Parathyroid adenoma (tissue), 2 donors: ENCODE measurements around the gene RAMACL.
A peak's percentile ranks its signal among the peaks of the same experiment; 100 is the strongest.

ENCODE experiments used
- H2AFZ ChIP-seq: fragments of 300-600 bp; sonication (generic); one replicate; pipeline ENCODE4 v1.7.0; 2017; ENCODE audit warnings: antibody characterized with exemption, mild to moderate bottlenecking
- H3K27ac ChIP-seq: fragments of 300-600 bp; sonication (generic); one replicate; pipeline ENCODE4 v1.7.0; 2017
- H3K27me3 ChIP-seq: fragments of 300-600 bp; sonication (generic); one replicate; pipeline ENCODE4 v1.7.0; 2017; ENCODE audit warnings: low read length; ENCODE audit not compliant: control insufficient read depth, insufficient read depth
- H3K36me3 ChIP-seq: fragments of 300-600 bp; sonication (generic); one replicate; pipeline ENCODE4 v1.7.0; 2017; ENCODE audit warnings: low read length; ENCODE audit not compliant: control insufficient read depth, insufficient read depth
- H3K4me1 ChIP-seq: fragments of 300-600 bp; sonication (generic); one replicate; pipeline ENCODE4 v1.7.0; 2017; ENCODE audit warnings: control low read depth
- H3K4me2 ChIP-seq: fragments of 300-600 bp; sonication (generic); one replicate; pipeline ENCODE4 v1.7.0; 2017; ENCODE audit warnings: low read length
- H3K4me3 ChIP-seq: fragments of 300-600 bp; sonication (generic); one replicate; pipeline ENCODE4 v1.7.0; 2017; ENCODE audit warnings: low read depth, low read length
- H3K79me2 ChIP-seq: fragments of 300-600 bp; sonication (generic); one replicate; pipeline ENCODE4 v1.7.0; 2017; ENCODE audit warnings: control low read depth
- H3K9ac ChIP-seq: fragments of 300-600 bp; sonication (generic); one replicate; pipeline ENCODE4 v1.7.0; 2017; ENCODE audit warnings: mild to moderate bottlenecking
- H3K9me3 ChIP-seq: fragments of 300-600 bp; sonication (generic); one replicate; pipeline ENCODE4 v1.7.0; 2017; ENCODE audit warnings: low read length; ENCODE audit not compliant: control insufficient read depth
- TF ChIP-seq, protein P1 (sequence below): fragments of 300-600 bp; sonication (generic); IDR thresholded peaks from one replicate; pipeline ENCODE4 v1.7.0; 2017; ENCODE audit warnings: antibody characterized with exemption, mild to moderate bottlenecking
- donor health status: primary hyperparathyroidism.

Gene RAMACL

DNA sequence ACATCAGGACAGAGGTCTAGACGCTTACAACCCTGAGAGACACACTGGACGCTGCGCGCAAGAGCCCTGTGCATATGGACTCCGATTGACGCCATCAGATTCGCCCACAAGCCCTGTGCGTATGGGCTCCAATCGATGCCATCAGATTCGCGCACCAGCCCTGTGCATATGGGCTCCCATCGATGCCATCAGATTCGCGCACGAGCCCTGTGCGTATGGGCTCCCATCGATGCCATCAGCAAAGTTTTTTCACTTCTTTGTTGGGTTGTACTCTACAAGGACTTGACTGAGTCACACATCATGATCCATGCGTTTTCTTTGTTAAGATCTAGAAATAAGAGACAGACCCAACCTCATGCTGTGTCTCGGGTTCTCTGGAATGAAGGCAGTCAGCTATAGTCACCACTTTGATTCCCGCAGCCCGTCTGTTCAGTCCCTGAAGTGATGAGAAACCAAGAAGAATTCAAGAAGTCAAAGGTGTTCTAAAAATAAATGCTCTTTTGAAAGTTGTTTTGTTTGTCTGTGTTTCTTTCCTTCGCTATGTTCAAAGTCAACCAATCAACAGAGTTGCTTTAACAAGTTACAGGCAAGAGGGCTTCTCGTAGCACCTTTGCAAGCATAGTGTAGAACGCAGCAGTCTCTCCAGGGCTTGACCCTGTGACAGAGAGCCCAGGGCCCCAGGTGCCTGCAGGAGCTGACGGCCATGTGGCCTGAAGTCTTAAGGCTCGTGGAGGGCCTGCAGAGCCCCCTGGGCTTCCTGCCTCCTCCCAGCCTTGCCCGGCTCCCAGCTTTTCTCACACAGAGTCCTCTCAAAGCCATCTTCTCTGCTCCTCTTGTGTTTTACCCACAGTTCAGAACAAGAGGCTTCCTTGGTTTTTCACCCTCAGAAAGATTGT, 32.6 kb upstream of the RAMACL start:
- H3K9me3 ChIP-seq = no peaks in the 10 kb centered on the region
- no peaks in the 10 kb centered on the region for H3K27me3 ChIP-seq
- no peak overlapping the region for H3K4me2 ChIP-seq
- TF ChIP-seq, protein P1, sequence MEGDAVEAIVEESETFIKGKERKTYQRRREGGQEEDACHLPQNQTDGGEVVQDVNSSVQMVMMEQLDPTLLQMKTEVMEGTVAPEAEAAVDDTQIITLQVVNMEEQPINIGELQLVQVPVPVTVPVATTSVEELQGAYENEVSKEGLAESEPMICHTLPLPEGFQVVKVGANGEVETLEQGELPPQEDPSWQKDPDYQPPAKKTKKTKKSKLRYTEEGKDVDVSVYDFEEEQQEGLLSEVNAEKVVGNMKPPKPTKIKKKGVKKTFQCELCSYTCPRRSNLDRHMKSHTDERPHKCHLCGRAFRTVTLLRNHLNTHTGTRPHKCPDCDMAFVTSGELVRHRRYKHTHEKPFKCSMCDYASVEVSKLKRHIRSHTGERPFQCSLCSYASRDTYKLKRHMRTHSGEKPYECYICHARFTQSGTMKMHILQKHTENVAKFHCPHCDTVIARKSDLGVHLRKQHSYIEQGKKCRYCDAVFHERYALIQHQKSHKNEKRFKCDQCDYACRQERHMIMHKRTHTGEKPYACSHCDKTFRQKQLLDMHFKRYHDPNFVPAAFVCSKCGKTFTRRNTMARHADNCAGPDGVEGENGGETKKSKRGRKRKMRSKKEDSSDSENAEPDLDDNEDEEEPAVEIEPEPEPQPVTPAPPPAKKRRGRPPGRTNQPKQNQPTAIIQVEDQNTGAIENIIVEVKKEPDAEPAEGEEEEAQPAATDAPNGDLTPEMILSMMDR = no peak
- H3K9ac ChIP-seq = no peak overlapping the region
- H3K79me2 ChIP-seq = peaks cover 62% of the 10 kb centered on the region
- no peaks in the 10 kb centered on the region for H3K36me3 ChIP-seq
- H3K4me3 ChIP-seq = no peak overlapping the region
- peak overlapping the region; percentile 83 for H3K27ac ChIP-seq
- peaks cover 57% of the 10 kb centered on the region for H3K4me1 ChIP-seq
- no peak overlapping the region for H2AFZ ChIP-seq

DNA sequence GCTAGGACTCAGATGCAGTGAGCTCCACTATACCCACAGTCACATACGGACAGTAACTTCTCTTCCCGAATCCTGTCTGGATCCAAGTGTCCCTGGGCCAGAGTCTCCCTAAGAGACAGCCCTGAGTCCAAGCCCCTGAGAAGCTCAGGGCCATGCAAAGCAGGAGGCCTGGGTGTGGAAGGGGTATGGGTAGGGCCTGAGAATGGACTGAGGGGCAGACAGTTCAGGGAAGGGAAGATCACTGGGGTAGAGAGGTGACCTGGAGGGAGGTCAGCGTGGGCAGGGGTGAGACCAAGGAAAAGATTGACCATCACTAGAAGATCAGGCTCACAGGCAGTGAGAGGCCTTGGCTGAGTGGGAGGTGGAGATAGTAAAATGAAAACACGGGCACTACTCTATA, 31.8 kb upstream of the RAMACL start:
- Histone ChIP-seq H2AFZ (no peak overlapping the region), H3K4me1 (peaks cover 66% of the 10 kb centered on the region), H3K79me2 (peaks cover 60% of the 10 kb centered on the region), H3K27ac (peak overlapping the region; percentile 17), H3K9ac (no peak overlapping the region), H3K4me2 (no peak overlapping the region), H3K4me3 (no peak overlapping the region), H3K9me3 (no peaks in the 10 kb centered on the region), H3K27me3 (no peaks in the 10 kb centered on the region), H3K36me3 (no peaks in the 10 kb centered on the region)
- TF ChIP-seq, protein P1 = no peak

DNA sequence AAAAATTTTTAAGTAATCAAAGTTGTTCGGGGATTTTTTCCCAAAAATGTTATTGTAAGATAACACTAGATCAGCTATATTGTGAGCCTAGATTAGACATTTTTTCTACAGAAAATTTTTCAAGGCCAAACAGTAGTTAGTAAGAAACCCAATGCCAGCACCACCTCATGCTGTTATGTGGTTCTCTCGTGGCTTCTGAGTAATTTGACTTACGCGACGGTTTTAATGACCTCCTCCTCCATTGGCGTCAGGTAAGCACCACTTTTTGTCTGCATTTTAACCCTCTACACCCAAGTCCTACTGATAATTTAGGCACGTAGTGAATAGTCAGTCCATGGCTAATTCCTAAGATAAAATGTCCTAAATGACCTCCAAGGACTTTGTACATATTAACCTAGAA, 30.9 kb upstream of the RAMACL start:
- Histone ChIP-seq H3K4me1 (peaks cover 69% of the 10 kb centered on the region), H3K4me2 (no peak overlapping the region), H3K36me3 (no peaks in the 10 kb centered on the region), H3K9ac (no peak overlapping the region), H3K9me3 (no peaks in the 10 kb centered on the region), H3K27ac (no peak overlapping the region), H2AFZ (no peak overlapping the region), H3K27me3 (no peaks in the 10 kb centered on the region), H3K79me2 (peaks cover 58% of the 10 kb centered on the region), H3K4me3 (no peak overlapping the region)
- TF ChIP-seq, protein P1 = no peak

DNA sequence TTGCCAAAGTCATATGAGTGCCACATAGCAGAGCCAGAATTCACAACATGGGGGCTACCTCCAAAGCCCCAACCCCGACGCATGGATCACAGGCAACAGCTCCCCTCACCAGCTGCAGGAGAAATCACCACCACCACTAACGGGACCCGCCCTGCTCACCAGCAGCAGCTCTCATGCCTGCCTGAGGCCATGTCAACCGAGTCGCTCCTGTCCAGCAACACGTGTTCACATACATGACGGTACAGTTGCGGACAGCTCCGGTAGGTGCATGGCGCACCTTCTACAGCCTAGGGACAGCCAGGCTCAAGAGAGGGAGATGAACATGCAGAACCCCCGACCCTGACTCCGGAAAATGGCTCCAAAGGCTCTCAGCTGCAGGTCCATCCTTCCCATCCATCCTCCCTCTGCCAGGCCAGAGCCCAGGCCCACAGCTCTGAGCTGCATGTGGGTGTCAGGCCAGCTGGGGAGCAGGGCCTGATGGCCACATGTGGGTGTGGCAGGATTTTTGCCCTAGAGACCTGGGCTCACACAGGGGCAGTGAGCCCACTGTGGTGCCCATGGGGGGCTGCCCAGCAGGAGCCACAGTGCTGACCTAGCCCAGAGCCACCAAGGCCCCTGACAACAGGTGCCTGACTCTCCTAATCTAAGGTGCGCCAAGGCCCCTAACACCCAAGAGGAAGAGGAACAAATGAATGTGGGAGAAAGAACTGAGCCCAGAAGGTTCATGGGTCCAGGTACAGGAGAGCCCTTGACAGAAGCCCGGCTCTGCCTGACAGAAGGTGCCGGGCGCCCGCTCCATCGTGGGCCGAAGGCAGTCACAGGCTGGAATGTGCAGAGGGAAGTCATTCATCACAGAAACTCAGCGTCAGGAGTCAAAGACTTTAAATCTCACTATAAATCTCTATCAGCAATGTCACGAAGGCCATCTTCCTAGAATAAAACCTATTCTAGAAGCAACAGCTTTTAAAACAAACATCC, 30.1 kb upstream of the RAMACL start:
- H3K79me2 ChIP-seq = peaks cover 58% of the 10 kb centered on the region
- no peak overlapping the region for H3K27ac ChIP-seq
- H3K27me3 ChIP-seq = no peaks in the 10 kb centered on the region
- H3K36me3 ChIP-seq = no peaks in the 10 kb centered on the region
- H3K9ac ChIP-seq = no peak overlapping the region
- H3K4me2 ChIP-seq = no peak overlapping the region
- peaks cover 70% of the 10 kb centered on the region for H3K4me1 ChIP-seq
- no peaks in the 10 kb centered on the region for H3K9me3 ChIP-seq
- TF ChIP-seq, protein P1 = no peak
- no peak overlapping the region for H2AFZ ChIP-seq
- no peak overlapping the region for H3K4me3 ChIP-seq
